Cardiac fibroblast (primary cell): Measurements from ENCODE around the gene FAM131C.
"Not testable (repeated sequence)": the region's sequence is repeated elsewhere in the genome, so short reads cannot be mapped to it uniquely, and the experiment has no call there.

Source experiments
- DNase-seq, 2 donors: peaks; one replicate each; pipeline versions ENCODE4 v3.0.0 to v3.0.0-alpha.2; 2010; ENCODE audit warnings: low read depth in 2 of 2
- H3K4me3 ChIP-seq, 2 donors: replicated peaks in 1 of 2; 1 replicate in 1 of 2; 2 replicates in 1 of 2; pipeline ENCODE4 v1.5.1; 2011; ENCODE audit warnings: low read depth in 2 of 2, low read length in 2 of 2, mild to moderate bottlenecking in 2 of 2, moderate library complexity in 1 of 2
- CTCF ChIP-seq: IDR thresholded peaks from one replicate; pipeline ENCODE4 v1.5.1; 2011; ENCODE audit warnings: low read depth, mild to moderate bottlenecking, low read length, inconsistent platforms

The FAM131C gene

GRCh38 chr1:16043521-16043920 is 29.9 kb downstream of the FAM131C start, which contains the start of gene CLCNKB:
Gene CLCNKB (plus strand): TSS chr1:16043782. CDS start chr1:16044493, 711 bp downstream.
- no peak for DNase-seq
- TF ChIP-seq CTCF: no peak
- H3K4me3 ChIP-seq: no peak within 1 kb of the TSS

GRCh38 chr1:16042654-16043053 is 30.8 kb downstream of the FAM131C start:
- not testable (repeated sequence) for DNase-seq, H3K4me3 ChIP-seq

- no peak for DNase-seq
- H3K4me3 ChIP-seq: no peak overlapping the region
- no peak for TF ChIP-seq CTCF
Observed at GRCh38 chr1:16042096-16042495, 31.4 kb downstream of the FAM131C start.

GRCh38 chr1:16041200-16041599 is 32.3 kb downstream of the FAM131C start:
- TF ChIP-seq CTCF: no peak
- no peak overlapping the region for H3K4me3 ChIP-seq
- no peak for DNase-seq

- not testable (repeated sequence) for DNase-seq, H3K4me3 ChIP-seq
Observed at GRCh38 chr1:16039871-16040270, 33.6 kb downstream of the FAM131C start.

GRCh38 chr1:16038620-16038912 is 34.9 kb downstream of the FAM131C start:
- no peak for TF ChIP-seq CTCF
- no peak for DNase-seq
- no peak overlapping the region for H3K4me3 ChIP-seq

GRCh38 chr1:16036461-16036860 is 37.0 kb downstream of the FAM131C start:
- DNase-seq, H3K4me3 ChIP-seq: not testable (repeated sequence)

- not testable (repeated sequence) for DNase-seq, H3K4me3 ChIP-seq
Observed at GRCh38 chr1:16033103-16033632, 40.3 kb downstream of the FAM131C start.

- DNase-seq: peak; percentile 87 to 90
- peak; percentile 98 for TF ChIP-seq CTCF
- no peak overlapping the region for H3K4me3 ChIP-seq
Observed at GRCh38 chr1:16032388-16033102, 40.9 kb downstream of the FAM131C start.
